Neural cell (in vitro differentiated cells): ENCODE results near the gene WNT7A. TPM values are rescaled to one million over a fixed set of nuclear protein-coding genes. Genes with fewer than 3 reads are reported as not detected.

Source experiments
- H2AFZ ChIP-seq: fragments of 200-600, 300-800 bp; sonication (generic), shearing (Covaris generic); 2 replicates; pipeline ENCODE4 v1.6.0; 2014; ENCODE audit warnings: low read depth, mild to moderate bottlenecking, antibody characterized with exemption, low read length, moderate library complexity
- H3F3A ChIP-seq: fragments of 200-600 bp; shearing (Covaris generic); 2 replicates; pipeline ENCODE4 v1.6.1; 2016; ENCODE audit warnings: mild to moderate bottlenecking, moderate library complexity, mixed read lengths, antibody characterized with exemption, low read length; ENCODE audit not compliant: insufficient read depth, poor library complexity, severe bottlenecking
- H3K27ac ChIP-seq: fragments of 200-600, 300-800 bp; sonication (generic), shearing (Covaris generic); 2 replicates; pipeline ENCODE4 v1.5.1; 2014; ENCODE audit warnings: mild to moderate bottlenecking, low read length, moderate library complexity
- H3K27me3 ChIP-seq: fragments of 300-800, 200-600 bp; sonication (generic), shearing (Covaris generic); 2 replicates; pipeline ENCODE4 v1.6.0; 2014; ENCODE audit warnings: mild to moderate bottlenecking, low read depth, low read length, moderate library complexity; ENCODE audit not compliant: insufficient read depth
- H3K36me3 ChIP-seq: fragments of 300-800, 200-600 bp; sonication (generic), shearing (Covaris generic); 2 replicates; pipeline ENCODE4 v1.5.1; 2014; ENCODE audit warnings: mild to moderate bottlenecking, antibody characterized with exemption, low read length, moderate library complexity; ENCODE audit not compliant: insufficient read depth
- H3K4me2 ChIP-seq: fragments of 300-800, 200-600 bp; sonication (generic), shearing (Covaris generic); 2 replicates; pipeline ENCODE4 v1.6.0; 2014; ENCODE audit warnings: mild to moderate bottlenecking, low read length
- H3K4me3 ChIP-seq: fragments of 300-800, 200-600 bp; sonication (generic), shearing (Covaris generic); 2 replicates; pipeline ENCODE4 v1.5.1; 2014; ENCODE audit warnings: mild to moderate bottlenecking, low read length, moderate library complexity
- H3K79me2 ChIP-seq: fragments of 200-600 bp; shearing (Covaris generic); replicated peaks from 2 replicates; pipeline ENCODE4 v1.6.0; 2014; ENCODE audit warnings: mild to moderate bottlenecking, low read length, moderate library complexity; ENCODE audit not compliant: insufficient read depth
- H3K9ac ChIP-seq: fragments of 300-800, 200-600 bp; sonication (generic), shearing (Covaris generic); 2 replicates; pipeline ENCODE4 v1.6.1; 2016; ENCODE audit warnings: mild to moderate bottlenecking, low read length, mixed read lengths
- H3K9me2 ChIP-seq: fragments of 200-600 bp; shearing (Covaris generic); 2 replicates; pipeline ENCODE4 v1.6.1; 2016; ENCODE audit warnings: mild to moderate bottlenecking, low read length, mixed read lengths; ENCODE audit not compliant: insufficient read depth
- H3K9me3 ChIP-seq: fragments of 200-600, 300-800 bp; sonication (generic), shearing (Covaris generic); 2 replicates; pipeline ENCODE4 v1.6.1; 2016; ENCODE audit warnings: mild to moderate bottlenecking, mixed run types, low read length, moderate library complexity, mixed read lengths
- H4K20me1 ChIP-seq: fragments of 200-600 bp; shearing (Covaris generic); 2 replicates; pipeline ENCODE4 v1.6.1; 2016; ENCODE audit warnings: mild to moderate bottlenecking, mixed run types; ENCODE audit not compliant: insufficient read depth
- CTCF ChIP-seq: fragments of 450-650 bp; IDR thresholded peaks from 2 replicates; pipeline ENCODE4 v1.5.1; 2014; ENCODE audit warnings: antibody characterized with exemption, mild to moderate bottlenecking, moderate library complexity; ENCODE audit not compliant: poor library complexity, severe bottlenecking
- EP300 ChIP-seq: fragments of 450-650 bp; conservative IDR thresholded peaks from 2 replicates; pipeline ENCODE4 v1.6.1; 2014; ENCODE audit warnings: antibody characterized with exemption, mild to moderate bottlenecking, moderate library complexity; ENCODE audit not compliant: poor library complexity, severe bottlenecking
- EZH2 ChIP-seq: fragments of 200-600, 300-800 bp; shearing (Covaris generic), sonication (generic); IDR thresholded peaks from 2 replicates; pipeline ENCODE4 v1.6.1; 2014; ENCODE audit warnings: antibody characterized with exemption, low read length, borderline replicate concordance, mild to moderate bottlenecking; ENCODE audit not compliant: insufficient read depth, poor library complexity, severe bottlenecking
- MXI1 ChIP-seq: fragments of 450-650 bp; conservative IDR thresholded peaks from 2 replicates; pipeline ENCODE4 v1.6.1; 2014; ENCODE audit warnings: antibody characterized with exemption, mild to moderate bottlenecking; ENCODE audit not compliant: poor library complexity, severe bottlenecking
- POLR2AphosphoS5 ChIP-seq: IDR thresholded peaks from 2 replicates; pipeline ENCODE4 v1.6.1; 2012
- RAD21 ChIP-seq: fragments of 450-650 bp; conservative IDR thresholded peaks from 2 replicates; pipeline ENCODE4 v1.6.1; 2014; ENCODE audit warnings: antibody characterized with exemption, mild to moderate bottlenecking, moderate library complexity
- REST ChIP-seq: IDR thresholded peaks from 2 replicates; pipeline ENCODE4 v1.6.1; 2012; ENCODE audit warnings: borderline replicate concordance
- SMC3 ChIP-seq: fragments of 450-650 bp; conservative IDR thresholded peaks from 2 replicates; pipeline ENCODE4 v1.6.1; 2014; ENCODE audit warnings: antibody characterized with exemption, mild to moderate bottlenecking, moderate library complexity; ENCODE audit not compliant: poor library complexity
- TAF1 ChIP-seq: IDR thresholded peaks from 2 replicates; pipeline ENCODE4 v1.6.1; 2012; ENCODE audit warnings: low read depth
- polyA plus RNA-seq: library from polyadenylated mRNA; depleted of rRNA; stranded (reverse); fragments of >200 nt; gene quantifications from 2 replicates; pipeline ENCODE4 v1.2.3, GENCODE V29; 2014

The WNT7A gene
- polyA plus RNA-seq, 1 donor from 2014 or later: 13.3 TPM

DNA sequence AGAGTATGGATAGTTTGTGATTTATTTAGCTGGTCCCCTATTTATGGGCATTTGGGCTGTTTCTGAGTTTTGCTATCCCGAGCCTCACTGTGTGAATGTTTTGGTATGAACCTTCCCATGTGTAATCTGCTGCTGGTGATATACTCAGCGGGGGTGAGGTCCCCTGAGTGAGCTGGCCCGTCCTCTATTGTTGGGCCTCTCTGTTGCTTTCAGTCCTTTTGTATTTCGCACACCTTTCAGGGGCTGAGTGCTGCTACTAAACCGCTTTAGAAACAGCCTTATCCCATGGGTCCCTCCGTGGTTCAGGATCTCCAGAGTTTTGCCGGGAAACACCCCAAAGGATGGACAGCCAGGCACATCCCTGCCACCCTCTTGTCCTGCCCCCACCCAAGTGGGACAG, 94.5 kb downstream of the WNT7A start:
- Histone ChIP-seq H2AFZ (no peak overlapping the region), H3K27me3 (no peaks in the 10 kb centered on the region), H3K9me2 (no peaks in the 10 kb centered on the region), H3K9me3 (no peaks in the 10 kb centered on the region), H3K27ac (no peak overlapping the region), H3F3A (no peaks in the 10 kb centered on the region), H3K4me2 (no peak overlapping the region), H3K4me3 (no peak overlapping the region), H4K20me1 (no peaks in the 10 kb centered on the region), H3K9ac (no peak overlapping the region), H3K79me2 (no peaks in the 10 kb centered on the region), H3K36me3 (no peaks in the 10 kb centered on the region)
- TF ChIP-seq SMC3: no peak

GRCh38 chr3:13783476-13783875, 96.4 kb downstream of the WNT7A start:
- no peak overlapping the region for H3K27ac ChIP-seq
- TF ChIP-seq EP300: no peak
- no peak for TF ChIP-seq TAF1
- no peak overlapping the region for H3K4me2 ChIP-seq
- H3K79me2 ChIP-seq: no peaks in the 10 kb centered on the region
- H3F3A ChIP-seq: no peaks in the 10 kb centered on the region
- H3K9me3 ChIP-seq: no peaks in the 10 kb centered on the region
- H3K9ac ChIP-seq: no peak overlapping the region
- no peaks in the 10 kb centered on the region for H3K27me3 ChIP-seq
- no peak overlapping the region for H2AFZ ChIP-seq
- no peaks in the 10 kb centered on the region for H3K36me3 ChIP-seq
- H3K4me3 ChIP-seq: no peak overlapping the region
- H3K9me2 ChIP-seq: no peaks in the 10 kb centered on the region
- no peaks in the 10 kb centered on the region for H4K20me1 ChIP-seq

DNA sequence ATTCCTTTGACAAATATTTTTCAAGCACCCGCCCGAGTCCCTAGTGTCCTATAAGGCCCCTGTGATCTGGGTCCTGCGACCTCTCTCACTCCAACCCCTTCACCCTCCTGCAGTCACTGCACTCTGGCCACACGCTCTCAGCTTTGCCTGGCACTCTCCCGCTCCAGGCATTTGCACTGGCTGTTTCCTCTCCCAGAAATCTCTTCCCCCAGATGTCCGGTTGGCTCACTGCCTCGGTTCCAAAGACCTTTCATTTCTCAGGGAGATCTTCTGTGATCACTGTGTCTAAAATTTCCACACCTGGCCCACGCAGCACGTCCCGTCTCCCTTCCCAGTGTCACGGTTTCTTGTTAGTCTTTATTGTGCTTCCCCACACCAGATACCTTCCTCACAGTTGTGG, 97.4 kb downstream of the WNT7A start:
- H3K79me2 ChIP-seq: no peaks in the 10 kb centered on the region
- H3F3A ChIP-seq: no peaks in the 10 kb centered on the region
- TF ChIP-seq RAD21 (no peak), MXI1 (no peak)
- H3K4me3 ChIP-seq: no peak overlapping the region
- H3K9ac ChIP-seq: no peak overlapping the region
- H3K9me2 ChIP-seq: no peaks in the 10 kb centered on the region
- no peaks in the 10 kb centered on the region for H3K27me3 ChIP-seq
- no peaks in the 10 kb centered on the region for H3K9me3 ChIP-seq
- no peak overlapping the region for H3K27ac ChIP-seq
- H3K4me2 ChIP-seq: no peak overlapping the region
- H2AFZ ChIP-seq: no peak overlapping the region
- H3K36me3 ChIP-seq: no peaks in the 10 kb centered on the region
- no peaks in the 10 kb centered on the region for H4K20me1 ChIP-seq

DNA sequence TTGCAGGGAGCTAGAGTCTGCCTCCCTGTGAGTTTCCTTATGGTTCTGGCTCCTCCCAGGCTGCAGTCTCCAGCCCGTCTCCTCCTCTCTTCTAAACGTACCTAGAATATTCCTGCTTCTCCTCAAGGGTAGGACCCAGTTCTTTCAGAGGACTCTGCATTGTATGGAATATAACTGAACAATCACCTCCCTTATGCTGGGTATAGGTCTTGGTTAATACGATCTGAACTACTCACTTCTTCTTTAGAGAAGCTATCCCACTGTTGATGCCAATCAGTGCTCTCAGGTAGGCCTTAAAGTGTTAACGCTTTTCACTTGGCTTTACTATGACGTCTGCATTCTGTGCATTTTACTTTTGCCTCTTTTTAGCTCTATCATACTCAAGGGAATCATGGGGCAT, 98.5 kb downstream of the WNT7A start:
- Histone ChIP-seq H2AFZ (no peak overlapping the region), H3F3A (no peaks in the 10 kb centered on the region), H3K79me2 (no peaks in the 10 kb centered on the region), H4K20me1 (no peaks in the 10 kb centered on the region), H3K36me3 (no peaks in the 10 kb centered on the region), H3K27me3 (no peaks in the 10 kb centered on the region), H3K4me3 (no peak overlapping the region), H3K4me2 (no peak overlapping the region), H3K27ac (no peak overlapping the region), H3K9me3 (no peaks in the 10 kb centered on the region), H3K9ac (no peak overlapping the region), H3K9me2 (no peaks in the 10 kb centered on the region)
- TF ChIP-seq CTCF: no peak
- no peak for TF ChIP-seq SMC3
- TF ChIP-seq POLR2AphosphoS5: no peak
- no peak for TF ChIP-seq TAF1
- TF ChIP-seq RAD21: no peak
- no peak for TF ChIP-seq EP300
- TF ChIP-seq REST: no peak
- TF ChIP-seq MXI1: no peak
- TF ChIP-seq EZH2: no peak
